GM18499 (cell line): Measurements from ENCODE around the gene SLC7A7.
"Not testable (repeated sequence)": the region's sequence is repeated elsewhere in the genome, so short reads cannot be mapped to it uniquely, and the experiment has no call there.

Source experiments
- ATAC-seq: cut with Tn5 transposase; IDR thresholded peaks from one replicate; pipeline ENCODE4 v1.9.1; 2021; ENCODE audit warnings: moderate number of reproducible peaks; ENCODE audit not compliant: insufficient read depth, unreplicated experiment

SLC7A7 gene

GRCh38 chr14:22796087-22796707 is 19.0 kb downstream of the SLC7A7 start:
- no peak for ATAC-seq

GRCh38 chr14:22794551-22794951 is 20.7 kb downstream of the SLC7A7 start:
- no peak for ATAC-seq

- ATAC-seq = no peak
These were observed 21.3 kb downstream of the SLC7A7 start for GRCh38 chr14:22793976-22794375.

- ATAC-seq = not testable (repeated sequence)
These were observed 21.7 kb downstream of the SLC7A7 start for GRCh38 chr14:22793550-22793949.

- no peak for ATAC-seq
These were observed 23.1 kb downstream of the SLC7A7 start for GRCh38 chr14:22792158-22792557.

- ATAC-seq = no peak
These were observed 23.9 kb downstream of the SLC7A7 start for GRCh38 chr14:22791301-22791700.

GRCh38 chr14:22786685-22787084 is 28.6 kb downstream of the SLC7A7 start:
- ATAC-seq = no peak

GRCh38 chr14:22781301-22781991 is 33.8 kb downstream of the SLC7A7 start:
- ATAC-seq = no peak

- no peak for ATAC-seq
These were observed 34.3 kb downstream of the SLC7A7 start for GRCh38 chr14:22780941-22781300.

GRCh38 chr14:22780105-22780679 is 35.0 kb downstream of the SLC7A7 start:
- ATAC-seq = no peak

GRCh38 chr14:22778084-22778483 is 37.2 kb downstream of the SLC7A7 start:
- ATAC-seq = no peak

GRCh38 chr14:22776849-22777248 is 38.4 kb downstream of the SLC7A7 start:
- ATAC-seq = not testable (repeated sequence)

- ATAC-seq = no peak
These were observed 39.0 kb downstream of the SLC7A7 start for GRCh38 chr14:22776215-22776614.

- no peak for ATAC-seq
These were observed 41.1 kb downstream of the SLC7A7 start for GRCh38 chr14:22774011-22774706.

- no peak for ATAC-seq
These were observed 41.8 kb downstream of the SLC7A7 start for GRCh38 chr14:22773162-22774010.

- ATAC-seq = no peak
These were observed 42.5 kb downstream of the SLC7A7 start for GRCh38 chr14:22772725-22773124.

- ATAC-seq = no peak
These were observed 44.6 kb downstream of the SLC7A7 start for GRCh38 chr14:22770481-22771187.

- ATAC-seq = no peak
These were observed 45.9 kb downstream of the SLC7A7 start for GRCh38 chr14:22769369-22769768.

- ATAC-seq = no peak
These were observed 46.3 kb downstream of the SLC7A7 start for GRCh38 chr14:22768947-22769346.

GRCh38 chr14:22767323-22767589 is 48.0 kb downstream of the SLC7A7 start:
- peak; percentile 12 for ATAC-seq
